Uterus (tissue), 2 donors: Measurements from ENCODE around the gene EML3.

Experiments used
- CTCF ChIP-seq, 4 experiments: fragments of 200-600 bp in 2 of 4; fragments of 450-650 bp in 2 of 4; sonication (generic) in 2 of 4; IDR thresholded peaks; one replicate each; pipeline ENCODE4 v1.5.1; 2016 to 2019; ENCODE audit warnings: antibody characterized with exemption in 4 of 4, mild to moderate bottlenecking in 2 of 4, moderate library complexity in 1 of 4
- POLR2A ChIP-seq, 2 donors: fragments of 450-650 bp; IDR thresholded peaks; one replicate each; pipeline ENCODE4 v1.6.1; 2016; ENCODE audit warnings: antibody characterized with exemption in 2 of 2, mild to moderate bottlenecking in 1 of 2, moderate library complexity in 1 of 2

DNA sequence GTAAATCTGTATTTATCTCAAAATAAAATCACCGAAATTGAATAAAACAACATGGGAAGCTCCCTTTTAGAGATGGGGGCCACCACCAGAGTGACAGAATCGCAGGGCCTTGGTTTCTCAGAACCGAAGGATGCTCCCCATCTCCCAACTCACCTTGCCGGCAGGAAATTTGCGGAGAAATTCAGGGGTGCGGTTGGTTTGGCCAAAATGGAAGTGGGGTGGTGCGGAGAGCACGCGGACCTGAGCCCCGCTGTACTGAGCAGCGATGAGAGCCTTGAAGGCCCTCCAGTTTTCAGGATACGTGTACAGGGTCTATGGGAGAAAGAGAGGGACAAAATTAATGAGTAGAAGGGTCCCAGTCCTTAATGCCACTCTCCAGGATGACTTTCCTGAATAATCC lies 40.1 kb downstream of the EML3 start:
- TF ChIP-seq CTCF (IDR thresholded peaks at IDR 0.05) (no peak), POLR2A (IDR thresholded peaks at IDR 0.05) (no peak)
